HL-60 (cell line): ENCODE measurements around the gene NDRG4.

Experiments used
- DNase-seq, 2 experiments: peaks; one replicate each; pipeline ENCODE4 v3.0.0-alpha.2; 2010 to 2020; ENCODE audit warnings: low read depth in 1 of 2, low spot score in 1 of 2
- H3K27ac ChIP-seq: fragments of 250-450 bp; sonication (Bioruptor Pico); replicated peaks from 2 replicates; pipeline ENCODE4 v1.5.1; 2020; ENCODE audit warnings: mild to moderate bottlenecking, moderate library complexity
- H3K27me3 ChIP-seq: fragments of 250-450 bp; sonication (Bioruptor Pico); 2 replicates; pipeline ENCODE4 v1.5.1; 2021; ENCODE audit warnings: mild to moderate bottlenecking, moderate library complexity; ENCODE audit not compliant: insufficient read depth, poor library complexity, severe bottlenecking
- H3K4me3 ChIP-seq: replicated peaks from 2 replicates; pipeline ENCODE4 v1.5.1; 2011; ENCODE audit warnings: mild to moderate bottlenecking, control low read depth, low read length; ENCODE audit not compliant: insufficient read depth
- CTCF ChIP-seq: IDR thresholded peaks from one replicate; pipeline ENCODE4 v1.5.1; 2011; ENCODE audit warnings: low read length, control low read depth, inconsistent platforms; ENCODE audit not compliant: insufficient read depth
- GABPA ChIP-seq: IDR thresholded peaks from 2 replicates; pipeline ENCODE4 v1.6.1; 2012; ENCODE audit warnings: low read depth
- POLR2AphosphoS5 ChIP-seq: IDR thresholded peaks from 2 replicates; pipeline ENCODE4 v1.6.1; 2012; ENCODE audit warnings: low read depth
- REST ChIP-seq: IDR thresholded peaks from 2 replicates; pipeline ENCODE4 v1.6.1; 2012; ENCODE audit warnings: low read depth; ENCODE audit not compliant: insufficient replicate concordance
- SPI1 ChIP-seq: IDR thresholded peaks from 2 replicates; pipeline ENCODE4 v1.6.1; 2012; ENCODE audit warnings: low read depth, mild to moderate bottlenecking, borderline replicate concordance

The NDRG4 gene

GRCh38 chr16:58451945-58452401, 48.0 kb upstream of the NDRG4 start:
- TF ChIP-seq POLR2AphosphoS5 (no peak), GABPA (no peak), REST (no peak), SPI1 (no peak), CTCF (no peak)
- DNase-seq = no peak

GRCh38 chr16:58452640-58453039, 47.3 kb upstream of the NDRG4 start:
- no peak overlapping the region for H3K4me3 ChIP-seq
- no peak for DNase-seq
- H3K27me3 ChIP-seq = peaks cover 32% of the 10 kb centered on the region
- TF ChIP-seq CTCF = no peak
- no peak for TF ChIP-seq POLR2AphosphoS5
- TF ChIP-seq SPI1 = no peak
- no peak for TF ChIP-seq GABPA
- no peak for TF ChIP-seq REST
- no peak overlapping the region for H3K27ac ChIP-seq

More at GRCh38 chr16:58451945-58452401, 48.0 kb upstream of the NDRG4 start:
- peaks cover 32% of the 10 kb centered on the region for H3K27me3 ChIP-seq
- H3K27ac ChIP-seq = no peak overlapping the region
- H3K4me3 ChIP-seq = no peak overlapping the region

GRCh38 chr16:58454178-58454577, 45.8 kb upstream of the NDRG4 start:
- TF ChIP-seq REST = no peak
- TF ChIP-seq SPI1 = no peak
- TF ChIP-seq GABPA = no peak
- TF ChIP-seq CTCF = no peak
- TF ChIP-seq POLR2AphosphoS5 = no peak
- Histone ChIP-seq H3K27ac (no peak overlapping the region), H3K4me3 (no peak overlapping the region), H3K27me3 (peaks cover 25% of the 10 kb centered on the region)
- DNase-seq = no peak
